Smooth muscle cell (in vitro differentiated cells): ENCODE results near the gene CNNM4. TPM values are rescaled to one million over a fixed set of nuclear protein-coding genes. Genes with fewer than 3 reads are reported as not detected.

ENCODE experiments used
- DNase-seq: peaks from one replicate; lab custom pipeline; 2025; ENCODE audit not compliant: unreplicated experiment; lab: John Stamatoyannopoulos, UW
- H2AFZ ChIP-seq: fragments of 200-600 bp; sonication (generic); 2 replicates; pipeline ENCODE4 v1.6.0; 2016; ENCODE audit warnings: antibody characterized with exemption, low read depth, mild to moderate bottlenecking
- H3F3A ChIP-seq: fragments of 200-600 bp; sonication (generic); 2 replicates; pipeline ENCODE4 v1.6.0; 2017; ENCODE audit warnings: antibody characterized with exemption, low read depth
- H3K27ac ChIP-seq: fragments of 200-600 bp; sonication (generic); 2 replicates; pipeline ENCODE4 v1.5.1; 2016; ENCODE audit warnings: low read depth, mild to moderate bottlenecking
- H3K27me3 ChIP-seq: fragments of 200-600 bp; sonication (generic); 2 replicates; pipeline ENCODE4 v1.6.1; 2016; ENCODE audit warnings: low read depth, mild to moderate bottlenecking
- H3K36me3 ChIP-seq: fragments of 200-600 bp; sonication (generic); 2 replicates; pipeline ENCODE4 v1.5.1; 2016; ENCODE audit warnings: low read depth
- H3K4me1 ChIP-seq: fragments of 200-600 bp; sonication (generic); 2 replicates; pipeline ENCODE4 v1.5.1; 2016; ENCODE audit warnings: low read depth
- H3K4me2 ChIP-seq: fragments of 200-600 bp; sonication (generic); 2 replicates; pipeline ENCODE4 v1.6.0; 2016; ENCODE audit warnings: mild to moderate bottlenecking
- H3K4me3 ChIP-seq: fragments of 200-600 bp; sonication (generic); 2 replicates; pipeline ENCODE4 v1.5.1; 2016; ENCODE audit warnings: mild to moderate bottlenecking
- H3K79me2 ChIP-seq: fragments of 200-600 bp; sonication (generic); 2 replicates; pipeline ENCODE4 v1.6.0; 2016; ENCODE audit warnings: low read depth, mild to moderate bottlenecking
- H3K9ac ChIP-seq: fragments of 200-600 bp; sonication (generic); 2 replicates; pipeline ENCODE4 v1.6.0; 2016; ENCODE audit warnings: low read depth
- H3K9me3 ChIP-seq: fragments of 200-600 bp; sonication (generic); replicated peaks from 2 replicates; pipeline ENCODE4 v1.5.1; 2016; ENCODE audit warnings: low read depth
- H4K20me1 ChIP-seq: fragments of 200-600 bp; sonication (generic); 2 replicates; pipeline ENCODE4 v1.6.0; 2016; ENCODE audit warnings: low read depth
- CTCF ChIP-seq: fragments of 200-600 bp; sonication (generic); IDR thresholded peaks from 2 replicates; pipeline ENCODE4 v1.5.1; 2017; ENCODE audit warnings: borderline replicate concordance, mild to moderate bottlenecking, antibody characterized with exemption; ENCODE audit not compliant: insufficient read depth, poor library complexity, severe bottlenecking
- WGBS: methylation state at CpG from one replicate; pipeline ENCODE4 v1.1.7; 2016; ENCODE audit warnings: low lambda C conversion rate; 5-methylcytosine and 5-hydroxymethylcytosine counted together
- polyA plus RNA-seq: library from polyadenylated mRNA; unstranded; fragments of >200 nt; fragmentation: Nextera tagmentation; extraction: Ambion mirVana; gene quantifications from 2 replicates; pipeline ENCODE4 v1.2.1, GENCODE V29; 2016
- total RNA-seq: library from RNA; depleted of rRNA; stranded (reverse); fragments of >200 nt; gene quantifications from 2 replicates; pipeline ENCODE4 v1.2.3, GENCODE V29; 2014

CNNM4 gene
- total and polyA plus RNA-seq, 2 experiments from 2014 or later, result 7.2 to 10.1 TPM

- Histone ChIP-seq H3K27ac (peak within 1 kb of the TSS; percentile 14), H3K4me3 (peak within 1 kb of the TSS; percentile 75), H3K27me3 (peaks cover 3% of the 10 kb centered on the region), H3K4me2 (peak within 1 kb of the TSS; percentile 95), H3K9me3 (no peaks in the 10 kb centered on the region), H3F3A (peaks cover 4% of the 10 kb centered on the region), H3K79me2 (no peaks in the 10 kb centered on the region), H3K4me1 (peaks cover 17% of the 10 kb centered on the region), H3K9ac (peak within 1 kb of the TSS; percentile 36), H4K20me1 (peaks cover 25% of the 10 kb centered on the region), H2AFZ (peak within 1 kb of the TSS; percentile 87), H3K36me3 (no peaks in the 10 kb centered on the region)
- peak; percentile 53 for TF ChIP-seq CTCF
- DNase-seq, result peak; percentile 90
- 2% methylated on average over 61 of the region's 103 CpGs for WGBS
Measured at GRCh38 chr2:96816127-96816835, 55.6 kb downstream of the CNNM4 start, which contains the start of gene CNNM3. CNNM3 (plus strand) TSS chr2:96816268; CDS start chr2:96816278, 10 bp downstream.

GRCh38 chr2:96816836-96817702, 56.4 kb downstream of the CNNM4 start:
- Histone ChIP-seq H3K4me2 (peak overlapping the region; percentile 95), H2AFZ (no peak overlapping the region), H3K27ac (no peak overlapping the region), H3K79me2 (no peaks in the 10 kb centered on the region), H4K20me1 (peaks cover 25% of the 10 kb centered on the region), H3F3A (peaks cover 4% of the 10 kb centered on the region), H3K4me3 (peak overlapping the region; percentile 75), H3K9ac (no peak overlapping the region), H3K27me3 (peaks cover 3% of the 10 kb centered on the region), H3K36me3 (no peaks in the 10 kb centered on the region), H3K4me1 (peaks cover 17% of the 10 kb centered on the region), H3K9me3 (no peaks in the 10 kb centered on the region)
- 4% methylated on average over 83 of the region's 89 CpGs for WGBS
- no peak for TF ChIP-seq CTCF
- no peak for DNase-seq

GRCh38 chr2:96817882-96818281, 57.2 kb downstream of the CNNM4 start:
- Histone ChIP-seq H3K27ac (no peak overlapping the region), H2AFZ (no peak overlapping the region), H3K27me3 (peaks cover 3% of the 10 kb centered on the region), H3K4me2 (peak overlapping the region; percentile 95), H4K20me1 (peaks cover 25% of the 10 kb centered on the region), H3K9ac (no peak overlapping the region), H3K36me3 (no peaks in the 10 kb centered on the region), H3K4me1 (peaks cover 17% of the 10 kb centered on the region), H3K4me3 (peak overlapping the region; percentile 75), H3K79me2 (no peaks in the 10 kb centered on the region), H3F3A (peaks cover 4% of the 10 kb centered on the region), H3K9me3 (no peaks in the 10 kb centered on the region)
- no peak for DNase-seq
- TF ChIP-seq CTCF, result no peak
- 81% methylated on average over 8 of the region's 8 CpGs for WGBS
